ENCODE measurements around the gene ZNF142. TPM values are rescaled to one million over a fixed set of nuclear protein-coding genes. Genes with fewer than 3 reads are reported as not detected.

The ZNF142 gene
- total RNA-seq, 2 experiments from 2014 or later: 37.6 to 61.3 TPM

- TF ChIP-seq CTCF (conservative IDR thresholded peaks at IDR 0.05; ENCODE audit: low read length): no peak
- no peak for TF ChIP-seq EZH2phosphoT487 (IDR thresholded peaks at IDR 0.05; ENCODE audit: borderline replicate concordance, low read depth, low read length)
- intact Hi-C loops (cut with micrococcal nuclease; ENCODE audit: unreplicated experiment): no loop called here
- no peaks in the 10 kb centered on the region for H3K9me2 ChIP-seq (ENCODE audit: insufficient read depth, low read length)
- no peak for DNase-seq (ENCODE audit: low spot score)
- no peaks in the 10 kb centered on the region for H3K4me1 ChIP-seq (ENCODE audit: insufficient read depth, low read length, poor library complexity, severe bottlenecking)
- POLR2A ChIA-PET: interaction anchor here (0.5 to 0.6 kb wide), 3 partner anchors 20 to 388 kb away, joined by 3 to 5 read pairs (median 4); no protein-coding TSS in a partner anchor
- no peak overlapping the region for H2AFZ ChIP-seq (ENCODE audit: low read length)
- H3K9me3 ChIP-seq (ENCODE audit: low read length): no peaks in the 10 kb centered on the region
- no peak overlapping the region for H3K27ac ChIP-seq (ENCODE audit: low read depth, low read length, poor library complexity, severe bottlenecking)
- CTCF ChIA-PET (ENCODE audit: unreplicated experiment): no interaction called here
- H4K20me1 ChIP-seq (ENCODE audit: insufficient read depth, low read length): no peaks in the 10 kb centered on the region
- H3K4me3 ChIP-seq (ENCODE audit: low read depth, low read length, poor library complexity, severe bottlenecking): no peak overlapping the region
- peaks cover 96% of the 10 kb centered on the region for H3K36me3 ChIP-seq (ENCODE audit: insufficient read depth, low read length)
- H3K79me2 ChIP-seq (ENCODE audit: insufficient read depth, low read depth, low read length): no peaks in the 10 kb centered on the region
- no peak overlapping the region for H3K4me2 ChIP-seq (ENCODE audit: low read length)
- no TSS peak for BruUV-seq (replicated peaks)
Observed at GRCh38 chr2:218642121-218642656, 17.2 kb downstream of the ZNF142 start.

GRCh38 chr2:218638372-218638771 lies 21.1 kb downstream of the ZNF142 start:
- H3K36me3 ChIP-seq (ENCODE audit: insufficient read depth, low read length): peaks cover 97% of the 10 kb centered on the region
- no peaks in the 10 kb centered on the region for H3K9me3 ChIP-seq (ENCODE audit: low read length)
- H2AFZ ChIP-seq (ENCODE audit: low read length): no peak overlapping the region
- TF ChIP-seq CTCF (conservative IDR thresholded peaks at IDR 0.05; ENCODE audit: low read length) (no peak), EZH2phosphoT487 (IDR thresholded peaks at IDR 0.05; ENCODE audit: borderline replicate concordance, low read depth, low read length) (no peak)
- no peak for DNase-seq (ENCODE audit: low spot score)
- ChIA-PET CTCF (ENCODE audit: unreplicated experiment) (interaction anchor here (0.6 kb wide), 1 partner anchor 34 kb away, joined by 3 read pairs; no protein-coding TSS in a partner anchor), POLR2A (no interaction called here)
- H3K4me3 ChIP-seq (ENCODE audit: low read depth, low read length, poor library complexity, severe bottlenecking): no peak overlapping the region
- no peaks in the 10 kb centered on the region for H4K20me1 ChIP-seq (ENCODE audit: insufficient read depth, low read length)
- intact Hi-C loops (cut with micrococcal nuclease; ENCODE audit: unreplicated experiment): no loop called here
- no TSS peak for BruUV-seq (replicated peaks)
- H3K79me2 ChIP-seq (ENCODE audit: insufficient read depth, low read depth, low read length): no peaks in the 10 kb centered on the region
- no peaks in the 10 kb centered on the region for H3K4me1 ChIP-seq (ENCODE audit: insufficient read depth, low read length, poor library complexity, severe bottlenecking)
- no peak overlapping the region for H3K4me2 ChIP-seq (ENCODE audit: low read length)
- H3K9me2 ChIP-seq (ENCODE audit: insufficient read depth, low read length): no peaks in the 10 kb centered on the region
- H3K27ac ChIP-seq (ENCODE audit: low read depth, low read length, poor library complexity, severe bottlenecking): no peak overlapping the region

GRCh38 chr2:218635719-218636118 lies 23.7 kb downstream of the ZNF142 start:
- intact Hi-C loops (cut with micrococcal nuclease; ENCODE audit: unreplicated experiment): no loop called here
- no peaks in the 10 kb centered on the region for H4K20me1 ChIP-seq (ENCODE audit: insufficient read depth, low read length)
- H3K4me3 ChIP-seq (ENCODE audit: low read depth, low read length, poor library complexity, severe bottlenecking): no peak overlapping the region
- peaks cover 74% of the 10 kb centered on the region for H3K36me3 ChIP-seq (ENCODE audit: insufficient read depth, low read length)
- no TSS peak for BruUV-seq (replicated peaks)
- no peak for DNase-seq (ENCODE audit: low spot score)
- no peak overlapping the region for H3K4me2 ChIP-seq (ENCODE audit: low read length)
- no peaks in the 10 kb centered on the region for H3K79me2 ChIP-seq (ENCODE audit: insufficient read depth, low read depth, low read length)
- ChIA-PET POLR2A (interaction anchor here (0.5 kb wide), 1 partner anchor 24 kb away, joined by 3 read pairs; the partner anchor contains the start of genes BCS1L and ZNF142), CTCF (ENCODE audit: unreplicated experiment) (interaction anchor here (0.6 kb wide), 1 partner anchor 23 kb away, joined by 5 read pairs; no protein-coding TSS in a partner anchor)
- H2AFZ ChIP-seq (ENCODE audit: low read length): no peak overlapping the region
- no peaks in the 10 kb centered on the region for H3K9me2 ChIP-seq (ENCODE audit: insufficient read depth, low read length)
- no peak for TF ChIP-seq EZH2phosphoT487 (IDR thresholded peaks at IDR 0.05; ENCODE audit: borderline replicate concordance, low read depth, low read length)
- no peak for TF ChIP-seq CTCF (conservative IDR thresholded peaks at IDR 0.05; ENCODE audit: low read length)
- H3K4me1 ChIP-seq (ENCODE audit: insufficient read depth, low read length, poor library complexity, severe bottlenecking): no peaks in the 10 kb centered on the region
- H3K9me3 ChIP-seq (ENCODE audit: low read length): no peaks in the 10 kb centered on the region
- no peak overlapping the region for H3K27ac ChIP-seq (ENCODE audit: low read depth, low read length, poor library complexity, severe bottlenecking)
